SU-DHL-6 (cell line): ENCODE measurements around the gene BFSP1.

Experiments
- CTCF ChIP-seq: fragments of 200-600 bp; sonication (generic); IDR thresholded peaks from one replicate; pipeline ENCODE4 v1.5.1; 2017; ENCODE audit warnings: antibody characterized with exemption, mild to moderate bottlenecking, low read length, moderate library complexity; ENCODE audit not compliant: insufficient read depth, poor library complexity, severe bottlenecking
- EZH2phosphoT487 ChIP-seq: fragments of 200-600 bp; sonication (generic), shearing (Covaris generic); conservative IDR thresholded peaks from 2 replicates; pipeline ENCODE4 v1.6.1; 2018; ENCODE audit warnings: mild to moderate bottlenecking, antibody characterized with exemption, low read length, moderate library complexity, mixed read lengths

DNA sequence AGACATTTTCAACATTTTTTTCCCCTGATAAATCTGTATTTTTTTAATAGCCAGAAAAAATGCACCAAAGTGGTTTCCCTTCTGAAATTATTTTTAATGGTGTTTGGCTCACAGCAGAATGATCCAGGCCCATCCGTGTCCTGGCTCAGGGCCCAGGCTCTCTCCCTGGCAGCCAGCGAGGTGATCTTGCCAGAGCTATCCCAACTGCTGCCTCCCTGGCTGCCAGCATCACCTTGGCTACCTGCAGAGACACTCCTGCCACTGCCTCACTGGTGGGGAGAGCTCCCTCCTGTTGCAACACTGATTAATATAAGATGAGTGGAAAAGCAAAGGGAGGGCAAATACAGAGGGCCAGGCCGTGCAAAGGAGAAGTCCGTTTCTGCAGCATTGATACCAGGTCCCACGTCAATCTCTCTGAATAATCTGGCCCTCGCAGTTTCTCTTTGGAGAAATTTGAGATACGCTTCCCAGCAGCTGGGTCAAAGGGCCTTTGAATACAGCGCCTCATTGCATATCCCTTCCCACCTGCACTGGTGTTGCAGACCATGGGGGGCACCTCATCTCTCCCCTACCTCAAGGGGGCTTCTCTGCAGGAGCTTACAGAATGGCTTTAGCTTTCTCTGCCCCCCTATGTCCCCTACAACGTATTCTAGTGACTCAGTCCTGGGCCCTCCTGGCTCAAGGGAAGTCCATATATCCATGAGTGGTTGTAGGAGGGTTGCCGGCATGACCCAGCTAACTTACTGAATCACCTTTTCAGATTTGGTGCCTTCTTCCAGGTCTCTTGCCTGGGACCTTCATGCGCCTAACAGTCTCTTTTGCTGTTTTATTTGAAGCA lies 25.9 kb upstream of the BFSP1 start:
- TF ChIP-seq CTCF, result no peak
- TF ChIP-seq EZH2phosphoT487, result no peak
